HepG2 (cell line): ENCODE measurements around the gene ZNF22. TPM values are rescaled to one million over a fixed set of nuclear protein-coding genes. Genes with fewer than 3 reads are reported as not detected.

Experiments
- ATAC-seq: fragments of 200-7000 bp; cut with Tn5 transposase; 3 replicates; pipeline ENCODE4 v1.9.1; 2020; ENCODE audit warnings: mild to moderate bottlenecking, moderate library complexity
- BruUV-seq: library from RNA; stranded (reverse); fragments of 400-500 nt; replicated peaks from 2 replicates; lab custom pipeline; 2021; lab: Mats Ljungman, UMichigan
- CTCF ChIA-PET: fragments of 300-600 bp; formaldehyde crosslinking; extraction: SDS; loops from one replicate; lab custom pipeline; 2021; ENCODE audit warnings: low total read pairs, inconsistent platforms, low intra/inter-chr PET ratio; lab: Yijun Ruan, JAX
- POLR2A ChIA-PET: fragments of 350-600 bp; sonication (Branson Sonifier 250); formaldehyde crosslinking; loops from one replicate; lab custom pipeline; 2020; ENCODE audit warnings: antibody characterized with exemption, inconsistent platforms; lab: Yijun Ruan, JAX
- DNase-seq: peaks from one replicate; pipeline ENCODE4 v3.0.0-alpha.2; 2015; ENCODE audit warnings: low spot score
- FAIRE-seq: peaks from 3 replicates; lab custom pipeline; 2011; peaks lifted over from hg19 to GRCh38; lab: Jason Lieb, UNC
- H2AFZ ChIP-seq: one replicate; pipeline ENCODE4 v1.6.1; 2011; ENCODE audit warnings: low read length, inconsistent platforms
- H3K27ac ChIP-seq: fragments of 300-600 bp; 3 replicates; pipeline ENCODE4 v1.8.0; 2011; ENCODE audit warnings: mixed run types, mild to moderate bottlenecking, mixed read lengths, low read length, inconsistent platforms; ENCODE audit not compliant: insufficient read depth; ENCODE audit errors: extremely low read length
- H3K27me3 ChIP-seq, 2 experiments: fragments of 200-600 bp in 1 of 2; 2 replicates in 1 of 2; 3 replicates in 1 of 2; pipeline versions ENCODE4 v1.6.0 to v1.8.0; 2011; ENCODE audit warnings: low read length in 2 of 2, mild to moderate bottlenecking in 2 of 2, moderate library complexity in 2 of 2, inconsistent platforms in 1 of 2; ENCODE audit not compliant: insufficient read depth in 2 of 2, control insufficient read depth in 1 of 2
- H3K36me3 ChIP-seq, 2 experiments: fragments of 200-600 bp in 1 of 2; replicated peaks in 1 of 2; 2 replicates in 1 of 2; 3 replicates in 1 of 2; pipeline versions ENCODE4 v1.5.1 to v1.8.0; 2011; ENCODE audit warnings: low read length in 2 of 2, inconsistent platforms in 1 of 2; ENCODE audit not compliant: insufficient read depth in 2 of 2, control insufficient read depth in 1 of 2
- H3K4me1 ChIP-seq: 2 replicates; pipeline ENCODE4 v1.5.1; 2012; ENCODE audit warnings: low read length, inconsistent platforms; ENCODE audit not compliant: insufficient read depth
- H3K4me2 ChIP-seq: 2 replicates; pipeline ENCODE4 v1.6.0; 2011; ENCODE audit warnings: low read depth, low read length, inconsistent platforms
- H3K4me3 ChIP-seq, 3 experiments: fragments of 200-600 bp in 1 of 3; sonication (generic), shearing (Covaris generic) in 1 of 3; replicated peaks in 1 of 3; 2 replicates each; pipeline ENCODE4 v1.5.1; 2011 to 2016; ENCODE audit warnings: low read length in 3 of 3, inconsistent platforms in 2 of 3, low read depth in 2 of 3, mild to moderate bottlenecking in 2 of 3, control low read depth in 1 of 3, mixed read lengths in 1 of 3; ENCODE audit not compliant: insufficient read depth in 1 of 3
- H3K79me2 ChIP-seq: one replicate; pipeline ENCODE4 v1.6.1; 2011; ENCODE audit warnings: low read length, inconsistent platforms; ENCODE audit not compliant: insufficient read depth
- H3K9ac ChIP-seq: 2 replicates; pipeline ENCODE4 v1.6.0; 2011; ENCODE audit warnings: mild to moderate bottlenecking, low read depth, low read length, inconsistent platforms; ENCODE audit not compliant: insufficient read depth
- H3K9me3 ChIP-seq: 2 replicates; pipeline ENCODE4 v1.5.1; 2012; ENCODE audit warnings: mild to moderate bottlenecking, low read length
- H4K20me1 ChIP-seq: 2 replicates; pipeline ENCODE4 v1.6.0; 2011; ENCODE audit warnings: inconsistent platforms, mild to moderate bottlenecking, low read length, moderate library complexity; ENCODE audit not compliant: insufficient read depth
- AGO1 ChIP-seq: fragments of 200-400 bp; formaldehyde crosslinking; IDR thresholded peaks from 2 replicates; pipeline ENCODE4 v1.6.1; 2017; ENCODE audit warnings: mild to moderate bottlenecking, low read depth, low read length, moderate library complexity; ENCODE audit not compliant: poor library complexity, severe bottlenecking
- FOXO1 ChIP-seq: sonication (generic); formaldehyde crosslinking; IDR thresholded peaks from 2 replicates; pipeline ENCODE4 v1.4.0; 2020; ENCODE audit warnings: missing genetic modification reagents
- FOXP1 ChIP-seq, 2 experiments: fragments of 450-650 bp in 1 of 2; IDR thresholded peaks; 2 replicates each; pipeline ENCODE4 v1.6.1; 2017 to 2018; ENCODE audit warnings: antibody characterized with exemption in 1 of 2
- IRF1 ChIP-seq: sonication (generic); formaldehyde crosslinking; IDR thresholded peaks from 2 replicates; pipeline ENCODE4 v1.4.0; 2020; ENCODE audit warnings: low read depth, mild to moderate bottlenecking, missing genetic modification reagents
- RELA ChIP-seq: sonication (generic); formaldehyde crosslinking; IDR thresholded peaks from 2 replicates; pipeline ENCODE4 v1.4.0; 2020; ENCODE audit warnings: missing genetic modification reagents
- SSRP1 ChIP-seq: IDR thresholded peaks from 2 replicates; pipeline ENCODE4 v1.6.1; 2016; ENCODE audit warnings: control low read depth
- TFDP1 ChIP-seq: IDR thresholded peaks from 2 replicates; pipeline ENCODE4 v1.6.1; 2016; ENCODE audit warnings: missing compliant biosample characterization, missing genetic modification reagents, borderline replicate concordance
- ZFP62 ChIP-seq: sonication (generic); formaldehyde crosslinking; IDR thresholded peaks from 2 replicates; pipeline ENCODE4 v1.4.0; 2020; ENCODE audit warnings: missing genetic modification reagents
- ZNF646 ChIP-seq: sonication (generic); formaldehyde crosslinking; IDR thresholded peaks from 2 replicates; pipeline ENCODE4 v1.9.0; 2021; ENCODE audit warnings: mild to moderate bottlenecking, missing genetic modification reagents
- WGBS: methylation state at CpG from one replicate; pipeline ENCODE4 v1.1.6; 2017; ENCODE audit warnings: low lambda C conversion rate; 5-methylcytosine and 5-hydroxymethylcytosine counted together
- in situ Hi-C: cut with HindIII; loops from 2 replicates; pipeline ENCODE4 v1.10.0; 2017; ENCODE audit warnings: low pct_unique_long_range_greater_than_20kb; ENCODE audit not compliant: extremely low pct_ligation_motif_present
- intact Hi-C: fragments of 100-400 bp; cut with micrococcal nuclease; formaldehyde crosslinking; loops from one replicate; pipeline ENCODE4 v1.10.0; 2022; ENCODE audit not compliant: unreplicated experiment
- polyA plus RNA-seq, 8 experiments: library from polyadenylated mRNA; depleted of rRNA in 3 of 8; stranded (reverse) in 7 of 8; unstranded in 1 of 8; fragments of >200 nt; fragmentation: Illumina TruSeq in 4 of 8; extraction: Trizol in 4 of 8; gene quantifications; 2 replicates each; pipeline versions ENCODE4 v1.2.1 to v1.2.3, GENCODE V29; 2011 to 2016; ENCODE audit warnings: low read depth in 4 of 8, missing spikeins in 1 of 8, mixed read lengths in 1 of 8; ENCODE audit not compliant: insufficient read depth in 1 of 8
- total RNA-seq, 5 experiments: library from RNA; depleted of rRNA; stranded (reverse); fragments of >200 nt; fragmentation: Illumina TruSeq; extraction: Trizol; gene quantifications; 2 replicates each; pipeline ENCODE4 v1.2.3, GENCODE V29; 2016; ENCODE audit warnings: low read depth in 1 of 5

The ZNF22 gene
- total and polyA plus RNA-seq, 2 of the 13 experiments (the other 11 are each of a cell fraction or from before 2014, with no cell fraction given): 0.40 to 1.3 TPM

GRCh38 chr10:44968500-44969400 is 32.0 kb upstream of the ZNF22 start:
- H3K79me2 ChIP-seq: peaks cover 46% of the 10 kb centered on the region
- ChIA-PET POLR2A (interaction anchor here (1.1 to 13.2 kb wide), 4 partner anchors 8 to 35 kb away, joined by 3 to 407 read pairs (median 77); partner anchors contain the start of genes DEPP1 and RASSF4), CTCF (no interaction called here)
- 96% methylated on average over 11 of the region's 11 CpGs for WGBS
- TF ChIP-seq AGO1 (peak; percentile 47), ZFP62 (CRISPR knock-in tag) (no peak), IRF1 (CRISPR knock-in tag) (no peak), FOXP1 (IDR thresholded peaks at IDR 0.05) (peak; percentile 20; the same call in 1 of the 2 replicates), FOXP1 (CRISPR knock-in tag; IDR thresholded peaks at IDR 0.05) (no peak), SSRP1 (0 out of 2 replicates have a peak, but pooled peaks have one; percentile 24), TFDP1 (CRISPR knock-in tag) (no peak), ZNF646 (CRISPR knock-in tag) (peak; percentile 71), RELA (no peak), FOXO1 (CRISPR knock-in tag) (no peak)
- no peak overlapping the region for H3K4me2 ChIP-seq
- peaks cover 5% of the 10 kb centered on the region; the same call in 1 of the 2 replicates for H4K20me1 ChIP-seq
- DNase-seq (no peak), ATAC-seq (no peak), FAIRE-seq (no peak)
- H3K4me3 ChIP-seq: no peak overlapping the region
- in situ Hi-C loops (loop anchor here (25.0 kb wide), 1 partner anchor 1556 kb away; the partner anchor contains the start of gene HNRNPF), intact Hi-C loops (no loop called here)
- H3K27ac ChIP-seq: no peak overlapping the region
- H3K9ac ChIP-seq: no peak overlapping the region
- no peaks in the 10 kb centered on the region for H3K9me3 ChIP-seq
- no peak overlapping the region for H2AFZ ChIP-seq
- no TSS peak for BruUV-seq
- H3K36me3 ChIP-seq: peaks cover 19 to 46% of the 10 kb centered on the region in 2 experiments; a peak in 4 of 5 replicates
- peaks cover 52% of the 10 kb centered on the region for H3K4me1 ChIP-seq
- no peaks in the 10 kb centered on the region for H3K27me3 ChIP-seq
